NT2/D1 (cell line): ENCODE data around the gene GZF1.
"Not testable (repeated sequence)": the region's sequence is repeated elsewhere in the genome, so short reads cannot be mapped to it uniquely, and the experiment has no call there.

ENCODE experiments used
- DNase-seq: peaks from one replicate; pipeline ENCODE4 v3.0.0-alpha.2; 2011; ENCODE audit warnings: low read depth, low spot score
- H3K27me3 ChIP-seq: 2 replicates; pipeline ENCODE4 v1.6.0; 2011; ENCODE audit warnings: mild to moderate bottlenecking; ENCODE audit not compliant: insufficient read length, insufficient read depth
- H3K36me3 ChIP-seq: 2 replicates; pipeline ENCODE4 v1.6.1; 2011; ENCODE audit warnings: mild to moderate bottlenecking, low read length, mixed read lengths; ENCODE audit not compliant: insufficient read depth, insufficient read length
- H3K4me1 ChIP-seq: 2 replicates; pipeline ENCODE4 v1.5.1; 2011; ENCODE audit not compliant: insufficient read depth, insufficient read length
- H3K4me3 ChIP-seq: 2 replicates; pipeline ENCODE4 v1.5.1; 2011; ENCODE audit warnings: low read depth; ENCODE audit not compliant: insufficient read length
- H3K9ac ChIP-seq: 2 replicates; pipeline ENCODE4 v1.6.0; 2011; ENCODE audit warnings: low read depth; ENCODE audit not compliant: insufficient read length
- H3K9me3 ChIP-seq: 2 replicates; pipeline ENCODE4 v1.5.1; 2011; ENCODE audit warnings: mild to moderate bottlenecking, low read length; ENCODE audit not compliant: insufficient read depth
- SUZ12 ChIP-seq: IDR thresholded peaks from 2 replicates; pipeline ENCODE4 v1.6.1; 2011; ENCODE audit not compliant: insufficient read length, insufficient read depth; ENCODE audit errors: extremely low read depth
- YY1 ChIP-seq: IDR thresholded peaks from 2 replicates; pipeline ENCODE4 v1.6.1; 2011; ENCODE audit not compliant: insufficient read length, insufficient read depth
- ZNF274 ChIP-seq: IDR thresholded peaks from 2 replicates; pipeline ENCODE4 v1.6.1; 2011; ENCODE audit warnings: mild to moderate bottlenecking, low read depth, low read length

GZF1 gene

GRCh38 chr20:23346002-23346401 is 16.0 kb upstream of the GZF1 start:
- TF ChIP-seq SUZ12 (no peak), YY1 (no peak), ZNF274 (no peak)
- DNase-seq: no peak
- Histone ChIP-seq H3K36me3 (no peaks in the 10 kb centered on the region), H3K27me3 (no peaks in the 10 kb centered on the region), H3K4me1 (peaks cover 7% of the 10 kb centered on the region), H3K4me3 (no peak overlapping the region), H3K9me3 (peaks cover 4% of the 10 kb centered on the region; the same call in 1 of the 2 replicates), H3K9ac (no peak overlapping the region)

- Histone ChIP-seq H3K9ac (no peak overlapping the region), H3K36me3 (peaks cover 6% of the 10 kb centered on the region), H3K4me3 (no peak overlapping the region), H3K9me3 (peaks cover 4% of the 10 kb centered on the region; the same call in 1 of the 2 replicates), H3K4me1 (peaks cover 4% of the 10 kb centered on the region), H3K27me3 (no peaks in the 10 kb centered on the region)
- no peak for DNase-seq
- TF ChIP-seq SUZ12 (no peak), ZNF274 (no peak), YY1 (no peak)
Measured at GRCh38 chr20:23347791-23348190, 14.2 kb upstream of the GZF1 start.

- H3K4me3 ChIP-seq, H3K27me3 ChIP-seq, H3K9ac ChIP-seq, DNase-seq, H3K4me1 ChIP-seq, H3K9me3 ChIP-seq: not testable (repeated sequence)
- H3K36me3 ChIP-seq: peaks cover 11% of the 10 kb centered on the region
Measured at GRCh38 chr20:23348510-23348909, 13.5 kb upstream of the GZF1 start.

DNA sequence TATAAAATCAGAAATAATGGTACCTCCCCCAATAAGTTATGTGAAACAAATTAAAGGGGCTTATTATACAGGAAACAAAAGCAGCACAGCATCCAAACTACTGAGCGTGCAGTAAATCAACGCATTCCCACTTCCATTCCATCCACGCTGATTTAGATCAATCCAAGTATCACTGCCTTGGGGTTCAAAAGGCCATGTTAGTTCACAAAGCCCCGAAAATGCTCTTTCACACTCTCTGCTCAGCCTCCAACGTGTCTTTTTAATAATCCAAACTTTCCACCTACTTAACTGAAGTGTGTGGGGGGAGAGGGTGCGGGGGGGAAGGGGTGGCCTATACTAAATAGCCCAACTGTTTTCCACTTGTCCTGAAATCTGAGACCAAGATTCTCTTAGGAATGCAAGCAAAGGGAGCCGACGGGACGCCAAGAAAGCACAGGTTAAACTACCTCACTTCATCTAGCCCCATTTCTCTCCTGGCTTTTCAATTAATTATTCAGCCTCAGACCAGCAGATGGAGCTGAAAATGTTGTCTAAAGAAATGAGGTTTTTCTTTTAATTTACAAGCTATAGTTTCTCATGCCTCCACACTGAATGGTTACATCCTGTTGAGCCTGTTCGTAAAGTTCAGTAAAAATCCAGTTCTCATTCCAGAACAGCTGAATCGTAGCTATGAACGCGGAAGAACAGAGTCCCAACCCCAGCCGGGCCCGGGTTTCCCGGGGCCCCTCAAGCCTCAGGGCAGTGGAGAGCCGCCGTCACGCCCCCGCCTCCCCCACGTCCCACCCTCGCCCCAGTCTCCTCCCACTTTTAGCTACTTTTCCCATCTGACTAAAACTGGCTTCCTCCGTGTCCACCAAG is 12.4 kb upstream of the GZF1 start:
- DNase-seq: no peak
- H3K4me1 ChIP-seq: peaks cover 4% of the 10 kb centered on the region
- no peaks in the 10 kb centered on the region for H3K9me3 ChIP-seq
- H3K9ac ChIP-seq: peak overlapping the region; percentile 85
- H3K36me3 ChIP-seq: peaks cover 22% of the 10 kb centered on the region
- no peak for TF ChIP-seq ZNF274
- no peak for TF ChIP-seq SUZ12
- no peak for TF ChIP-seq YY1
- H3K4me3 ChIP-seq: peak overlapping the region; percentile 78
- no peaks in the 10 kb centered on the region for H3K27me3 ChIP-seq

DNA sequence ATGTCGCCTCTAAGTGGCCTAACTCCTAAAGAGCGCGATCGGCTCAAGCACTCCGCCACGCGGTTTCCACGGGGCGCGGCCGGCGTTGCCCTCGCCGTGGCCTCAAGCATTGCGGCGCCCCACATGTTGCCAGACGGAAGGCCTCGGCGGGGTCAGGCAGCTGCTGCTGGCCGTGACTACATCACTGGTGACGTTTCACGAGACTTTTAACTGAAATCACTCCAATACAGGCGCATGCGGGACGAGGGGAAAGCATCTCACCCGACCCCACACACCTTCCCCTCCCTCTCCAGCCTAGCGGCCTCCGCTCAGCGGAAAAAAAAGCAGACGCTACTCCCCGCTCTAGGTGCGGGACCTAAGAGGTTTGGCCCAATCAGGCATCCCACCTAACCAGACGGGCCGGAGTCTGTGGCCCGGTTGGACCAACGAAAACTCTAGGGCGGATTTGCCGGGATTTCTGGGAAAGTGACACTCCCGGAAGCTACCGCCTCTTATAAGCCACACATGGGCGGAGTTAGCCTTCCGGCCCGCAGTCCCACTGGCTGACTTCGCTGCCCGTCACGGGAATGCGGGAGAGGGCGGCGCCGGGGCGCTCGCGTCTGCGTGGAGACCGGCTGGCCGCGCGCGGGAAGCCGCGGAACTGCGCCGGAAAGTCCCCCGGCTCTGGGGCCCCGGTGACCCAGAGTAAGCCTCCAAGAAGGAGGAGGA is 11.6 kb upstream of the GZF1 start, which contains the start of gene NXT1:
TSS of gene NXT1 (plus strand) at position 596 of the 708 bp plus-strand sequence. CDS start 3,251 bp downstream, outside the sequence.
- TF ChIP-seq SUZ12: no peak
- no peak for TF ChIP-seq ZNF274
- TF ChIP-seq YY1: no peak
- H3K4me1 ChIP-seq: peaks cover 4% of the 10 kb centered on the region
- peaks cover 30% of the 10 kb centered on the region for H3K36me3 ChIP-seq
- H3K27me3 ChIP-seq: no peaks in the 10 kb centered on the region
- H3K4me3 ChIP-seq: peak within 1 kb of the TSS; percentile 78
- peak; percentile 91 for DNase-seq
- H3K9ac ChIP-seq: peak within 1 kb of the TSS; percentile 85
- no peaks in the 10 kb centered on the region for H3K9me3 ChIP-seq

DNA sequence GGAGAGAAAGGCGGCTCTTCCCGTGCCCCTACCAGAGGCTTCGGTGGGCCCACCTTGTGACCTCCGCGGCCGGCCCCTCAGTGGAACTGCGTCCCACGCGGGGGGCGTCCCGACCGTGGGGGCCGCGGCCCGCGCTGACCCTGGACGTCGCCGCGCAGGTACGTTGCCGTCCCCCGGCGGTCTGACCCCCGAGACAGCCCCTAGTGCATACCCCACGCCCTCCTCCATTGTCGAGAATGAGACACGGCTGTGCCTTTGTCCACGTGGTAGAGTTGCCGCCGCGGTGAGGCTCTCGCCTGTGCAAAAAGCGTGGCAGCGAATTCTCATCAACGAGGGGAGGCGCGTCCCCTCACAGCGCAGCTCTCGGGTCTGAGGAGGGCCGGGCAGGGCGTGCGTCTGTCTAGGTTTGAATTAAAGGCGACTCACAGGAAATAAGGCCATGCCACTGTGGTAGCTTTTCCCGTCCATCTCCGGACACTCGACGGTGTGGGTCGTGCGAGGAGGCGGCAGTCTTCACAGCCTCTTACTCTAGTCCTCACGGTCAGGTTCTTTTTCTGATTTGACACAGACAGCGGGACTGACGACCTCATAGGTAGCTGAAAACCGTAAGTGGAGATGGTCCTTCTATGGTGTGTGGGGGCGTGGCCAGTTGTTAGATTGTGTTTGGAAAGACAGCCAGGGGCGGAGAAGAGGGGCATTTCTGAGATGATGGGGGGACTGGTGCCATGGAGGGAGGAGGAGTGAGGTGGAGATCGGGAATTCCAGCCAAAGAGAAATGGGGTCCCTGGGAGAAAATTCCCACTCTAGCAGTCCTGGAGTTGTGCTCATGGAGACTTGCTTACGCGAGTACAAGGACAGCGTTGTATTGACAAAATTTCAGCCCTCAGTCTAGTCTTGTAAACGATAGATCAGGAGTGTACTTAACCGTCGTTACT is 10.8 kb upstream of the GZF1 start:
- H3K36me3 ChIP-seq: peaks cover 37% of the 10 kb centered on the region
- no peak for TF ChIP-seq ZNF274
- no peak for TF ChIP-seq YY1
- no peak for TF ChIP-seq SUZ12
- DNase-seq: no peak
- peaks cover 4% of the 10 kb centered on the region for H3K4me1 ChIP-seq
- no peaks in the 10 kb centered on the region for H3K9me3 ChIP-seq
- H3K9ac ChIP-seq: peak overlapping the region; percentile 82
- H3K4me3 ChIP-seq: peak overlapping the region; percentile 78
- H3K27me3 ChIP-seq: no peaks in the 10 kb centered on the region

GRCh38 chr20:23356203-23356602 is 5.8 kb upstream of the GZF1 start:
- Histone ChIP-seq H3K36me3 (peaks cover 39% of the 10 kb centered on the region), H3K4me3 (no peak overlapping the region), H3K9ac (no peak overlapping the region), H3K27me3 (no peaks in the 10 kb centered on the region), H3K9me3 (no peaks in the 10 kb centered on the region), H3K4me1 (peaks cover 4% of the 10 kb centered on the region)
- TF ChIP-seq ZNF274 (no peak), YY1 (no peak), SUZ12 (no peak)
- DNase-seq: no peak
